ENCODE measurements around the gene DUSP16.
"Not testable (repeated sequence)": the region's sequence is repeated elsewhere in the genome, so short reads cannot be mapped to it uniquely, and the experiment has no call there.

The DUSP16 gene

GRCh38 chr12:12562585-12563261 is at the start of gene DUSP16:
Gene DUSP16, minus strand, starts transcription at chr12:12562863. Its CDS starts 41,765 bp downstream, at chr12:12521098.
- DNase-seq (ENCODE audit: low read depth in 1 of 2, low spot score in 1 of 2) = peak; percentile 40 to 51

GRCh38 chr12:12612358-12612757 is 49.7 kb upstream of the DUSP16 start:
- DNase-seq (ENCODE audit: low read depth in 1 of 2, low spot score in 1 of 2) = no peak

GRCh38 chr12:12611512-12612306 is 49.0 kb upstream of the DUSP16 start, which contains the start of gene CREBL2:
Gene CREBL2, plus strand, starts transcription at chr12:12611876. Its CDS starts 297 bp downstream, at chr12:12612173.
- peak; percentile 67 to 73 for DNase-seq (ENCODE audit: low read depth in 1 of 2, low spot score in 1 of 2)

- DNase-seq (ENCODE audit: low read depth in 1 of 2, low spot score in 1 of 2) = no peak
These were observed 48.0 kb upstream of the DUSP16 start for GRCh38 chr12:12610711-12611110.

- no peak for DNase-seq (ENCODE audit: low read depth in 1 of 2, low spot score in 1 of 2)
These were observed 47.0 kb upstream of the DUSP16 start for GRCh38 chr12:12609692-12610091.

GRCh38 chr12:12608557-12608957 is 45.9 kb upstream of the DUSP16 start:
- DNase-seq (ENCODE audit: low read depth in 1 of 2, low spot score in 1 of 2) = no peak

- no peak for DNase-seq (ENCODE audit: low read depth in 1 of 2, low spot score in 1 of 2)
These were observed 44.3 kb upstream of the DUSP16 start for GRCh38 chr12:12606781-12607589.

GRCh38 chr12:12604740-12605139 is 42.1 kb upstream of the DUSP16 start:
- no peak for DNase-seq (ENCODE audit: low read depth in 1 of 2, low spot score in 1 of 2)

GRCh38 chr12:12600659-12601058 is 38.0 kb upstream of the DUSP16 start:
- no peak for DNase-seq (ENCODE audit: low read depth in 1 of 2, low spot score in 1 of 2)

GRCh38 chr12:12599750-12600643 is 37.3 kb upstream of the DUSP16 start:
- DNase-seq (ENCODE audit: low read depth in 1 of 2, low spot score in 1 of 2) = no peak

GRCh38 chr12:12598864-12599263 is 36.2 kb upstream of the DUSP16 start:
- no peak for DNase-seq (ENCODE audit: low read depth in 1 of 2, low spot score in 1 of 2)

GRCh38 chr12:12596598-12596997 is 33.9 kb upstream of the DUSP16 start:
- DNase-seq (ENCODE audit: low read depth in 1 of 2, low spot score in 1 of 2) = not testable (repeated sequence)

GRCh38 chr12:12595929-12596328 is 33.3 kb upstream of the DUSP16 start:
- not testable (repeated sequence) for DNase-seq (ENCODE audit: low read depth in 1 of 2, low spot score in 1 of 2)

- no peak for DNase-seq (ENCODE audit: low read depth in 1 of 2, low spot score in 1 of 2)
These were observed 30.3 kb upstream of the DUSP16 start for GRCh38 chr12:12592930-12593329.

GRCh38 chr12:12590961-12591360 is 28.3 kb upstream of the DUSP16 start:
- no peak for DNase-seq (ENCODE audit: low read depth in 1 of 2, low spot score in 1 of 2)

GRCh38 chr12:12588436-12588835 is 25.8 kb upstream of the DUSP16 start:
- DNase-seq (ENCODE audit: low read depth in 1 of 2, low spot score in 1 of 2) = not testable (repeated sequence)

- DNase-seq (ENCODE audit: low read depth in 1 of 2, low spot score in 1 of 2) = no peak
These were observed 25.2 kb upstream of the DUSP16 start for GRCh38 chr12:12587878-12588277.

- DNase-seq (ENCODE audit: low read depth in 1 of 2, low spot score in 1 of 2) = no peak
These were observed 24.4 kb upstream of the DUSP16 start for GRCh38 chr12:12586879-12587675.

- DNase-seq (ENCODE audit: low read depth in 1 of 2, low spot score in 1 of 2) = no peak
These were observed 22.6 kb upstream of the DUSP16 start for GRCh38 chr12:12585115-12585863.
